ENCODE measurements around the gene SAFB2. TPM values are rescaled to one million over a fixed set of nuclear protein-coding genes. Genes with fewer than 3 reads are reported as not detected.

Gene SAFB2
- total and polyA plus RNA-seq, 11 donors = 14.2 to 56.7 (median 44.2) TPM

GRCh38 chr19:5632241-5632612 lies 9.7 kb upstream of the SAFB2 start:
- ATAC-seq = no peak
- 67 to 77% (median 74%) methylated on average over 4 of the region's 4 CpGs for WGBS, 4 donors
- no peak overlapping the region for H3K4me3 ChIP-seq

GRCh38 chr19:5631567-5632240 lies 9.1 kb upstream of the SAFB2 start:
- no peak for TF ChIP-seq POLR2A (IDR thresholded peaks at IDR 0.05)
- no peak for TF ChIP-seq CTCF (IDR thresholded peaks at IDR 0.05)
- H3K27me3 ChIP-seq = no peaks in the 10 kb centered on the region
- H3K27ac ChIP-seq = peak overlapping the region in 3 of 12 donors; percentile 16 to 32 (median 23)
- H3K36me3 ChIP-seq = peaks cover 0 to 67% (median 34%) of the 10 kb centered on the region in 9 donors
- H3K4me3 ChIP-seq = no peak overlapping the region
- peaks cover 4 to 80% (median 61%) of the 10 kb centered on the region in 12 donors for H3K4me1 ChIP-seq
- H3K9me3 ChIP-seq = no peaks in the 10 kb centered on the region
- intact Hi-C loops (cut with DNase I) = no loop called here
- WGBS, 4 donors = 50 to 68% (median 62%) methylated on average over 9 of the region's 9 CpGs
- ATAC-seq (peak in 1 of 4 donors; percentile 25), DNase-seq (no peak)

More at GRCh38 chr19:5632241-5632612, 9.7 kb upstream of the SAFB2 start:
- Histone ChIP-seq H3K36me3 (peaks cover 0 to 63% (median 29%) of the 10 kb centered on the region in 9 donors), H3K27me3 (no peaks in the 10 kb centered on the region), H3K27ac (peak overlapping the region in 2 of 12 donors; percentile 23 to 32), H3K9me3 (no peaks in the 10 kb centered on the region), H3K4me1 (peaks cover 4 to 76% (median 58%) of the 10 kb centered on the region in 12 donors)
- intact Hi-C loops (cut with DNase I) = no loop called here
- DNase-seq = no peak
- TF ChIP-seq CTCF (IDR thresholded peaks at IDR 0.05) = no peak
- TF ChIP-seq POLR2A (IDR thresholded peaks at IDR 0.05) = no peak

- no peak for ATAC-seq
- DNase-seq = no peak
- intact Hi-C loops (cut with DNase I) = loop anchor here in 3 of 10 donors (5.0 to 10.0 kb wide), 2 partner anchors 46 to 48 kb away; no protein-coding TSS in a partner anchor
- Histone ChIP-seq H3K27me3 (no peaks in the 10 kb centered on the region), H3K27ac (peak overlapping the region in 1 of 12 donors; percentile 66), H3K4me1 (peaks cover 11 to 90% (median 81%) of the 10 kb centered on the region in 12 donors), H3K36me3 (peaks cover 0 to 71% (median 52%) of the 10 kb centered on the region in 9 donors), H3K4me3 (peak overlapping the region in 1 of 12 donors; percentile 9), H3K9me3 (no peaks in the 10 kb centered on the region)
- no peak for TF ChIP-seq CTCF (IDR thresholded peaks at IDR 0.05)
- no peak for TF ChIP-seq POLR2A (IDR thresholded peaks at IDR 0.05)
- WGBS, 4 donors = 81 to 87% (median 84%) methylated on average over 9 of the region's 9 CpGs
Observed at GRCh38 chr19:5628919-5629481, 6.4 kb upstream of the SAFB2 start.

- H3K9me3 ChIP-seq = no peaks in the 10 kb centered on the region
- peak overlapping the region in 1 of 12 donors; percentile 9 for H3K4me3 ChIP-seq
- H3K36me3 ChIP-seq = peaks cover 0 to 71% (median 52%) of the 10 kb centered on the region in 9 donors
- WGBS, 4 donors = 66 to 75% (median 70%) methylated on average over 1 of the region's 1 CpG
- ATAC-seq = no peak
- intact Hi-C loops (cut with DNase I) = loop anchor here in 3 of 10 donors (5.0 to 10.0 kb wide), 2 partner anchors 46 to 49 kb away; no protein-coding TSS in a partner anchor
- TF ChIP-seq POLR2A (IDR thresholded peaks at IDR 0.05) = no peak
- no peak for TF ChIP-seq CTCF (IDR thresholded peaks at IDR 0.05)
- DNase-seq = no peak
- H3K27me3 ChIP-seq = no peaks in the 10 kb centered on the region
- peaks cover 11 to 91% (median 80%) of the 10 kb centered on the region in 12 donors for H3K4me1 ChIP-seq
- peak overlapping the region in 2 of 12 donors; percentile 36 to 66 for H3K27ac ChIP-seq
Observed at GRCh38 chr19:5628461-5628860, 5.9 kb upstream of the SAFB2 start.
